ENCODE data around the gene GUCY1B1. TPM values are rescaled to one million over a fixed set of nuclear protein-coding genes. Genes with fewer than 3 reads are reported as not detected.

Gene GUCY1B1
- total RNA-seq, 1 experiment from 2014 or later, result not detected

DNA sequence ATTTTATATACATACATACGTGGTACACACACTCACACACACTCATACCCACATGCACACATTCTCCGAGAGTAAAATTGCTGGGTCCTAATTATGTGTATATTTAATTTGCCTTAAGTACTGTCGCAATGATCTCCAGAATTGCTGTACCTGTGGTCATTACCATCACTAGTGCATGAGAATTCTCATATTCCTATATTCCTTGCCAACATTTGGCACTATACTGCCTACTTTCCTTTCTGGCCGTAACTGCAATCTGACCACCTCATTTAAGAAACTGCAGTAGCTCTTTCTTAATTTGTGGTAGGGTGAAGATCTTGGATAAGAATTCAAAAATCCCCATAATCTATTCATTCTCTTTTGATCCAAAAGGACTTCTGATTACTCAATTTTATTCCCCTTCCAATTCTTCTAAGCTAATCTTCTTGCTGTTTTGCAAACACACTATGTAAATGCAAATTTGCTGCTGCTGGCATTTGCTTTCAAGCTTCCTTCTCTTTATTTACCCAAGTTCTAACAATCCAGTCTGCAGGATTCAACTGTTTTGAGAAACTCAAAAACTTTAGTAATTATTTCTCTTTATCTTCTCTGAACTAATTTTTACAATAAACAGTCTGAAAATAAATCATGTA, 62.2 kb downstream of the GUCY1B1 start:
- intact Hi-C loops (cut with micrococcal nuclease), result no loop called here
- ChIA-PET CTCF (interaction anchor here (1.3 kb wide), 1 partner anchor 132 kb away, joined by 3 read pairs; the partner anchor contains the start of gene CTSO), POLR2A (no interaction called here)
- no peak for DNase-seq (ENCODE audit: unreplicated experiment)
- Mint-ChIP-seq H3K27ac (ENCODE audit: low read depth, unreplicated experiment) (no peak overlapping the region), H3K27me3 (ENCODE audit: insufficient read depth, unreplicated experiment) (no peaks in the 10 kb centered on the region), H3K4me1 (ENCODE audit: insufficient read depth, unreplicated experiment) (peaks cover 8% of the 10 kb centered on the region), H3K9me3 (ENCODE audit: unreplicated experiment) (no peaks in the 10 kb centered on the region), H3K4me3 (ENCODE audit: unreplicated experiment) (no peak overlapping the region), H3K36me3 (ENCODE audit: insufficient read depth, unreplicated experiment) (no peaks in the 10 kb centered on the region)
- TF ChIP-seq, protein P1, sequence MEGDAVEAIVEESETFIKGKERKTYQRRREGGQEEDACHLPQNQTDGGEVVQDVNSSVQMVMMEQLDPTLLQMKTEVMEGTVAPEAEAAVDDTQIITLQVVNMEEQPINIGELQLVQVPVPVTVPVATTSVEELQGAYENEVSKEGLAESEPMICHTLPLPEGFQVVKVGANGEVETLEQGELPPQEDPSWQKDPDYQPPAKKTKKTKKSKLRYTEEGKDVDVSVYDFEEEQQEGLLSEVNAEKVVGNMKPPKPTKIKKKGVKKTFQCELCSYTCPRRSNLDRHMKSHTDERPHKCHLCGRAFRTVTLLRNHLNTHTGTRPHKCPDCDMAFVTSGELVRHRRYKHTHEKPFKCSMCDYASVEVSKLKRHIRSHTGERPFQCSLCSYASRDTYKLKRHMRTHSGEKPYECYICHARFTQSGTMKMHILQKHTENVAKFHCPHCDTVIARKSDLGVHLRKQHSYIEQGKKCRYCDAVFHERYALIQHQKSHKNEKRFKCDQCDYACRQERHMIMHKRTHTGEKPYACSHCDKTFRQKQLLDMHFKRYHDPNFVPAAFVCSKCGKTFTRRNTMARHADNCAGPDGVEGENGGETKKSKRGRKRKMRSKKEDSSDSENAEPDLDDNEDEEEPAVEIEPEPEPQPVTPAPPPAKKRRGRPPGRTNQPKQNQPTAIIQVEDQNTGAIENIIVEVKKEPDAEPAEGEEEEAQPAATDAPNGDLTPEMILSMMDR (IDR thresholded peaks at IDR 0.05; ENCODE audit: unreplicated experiment), result no peak
- BruUV-seq (replicated peaks), result no TSS peak

DNA sequence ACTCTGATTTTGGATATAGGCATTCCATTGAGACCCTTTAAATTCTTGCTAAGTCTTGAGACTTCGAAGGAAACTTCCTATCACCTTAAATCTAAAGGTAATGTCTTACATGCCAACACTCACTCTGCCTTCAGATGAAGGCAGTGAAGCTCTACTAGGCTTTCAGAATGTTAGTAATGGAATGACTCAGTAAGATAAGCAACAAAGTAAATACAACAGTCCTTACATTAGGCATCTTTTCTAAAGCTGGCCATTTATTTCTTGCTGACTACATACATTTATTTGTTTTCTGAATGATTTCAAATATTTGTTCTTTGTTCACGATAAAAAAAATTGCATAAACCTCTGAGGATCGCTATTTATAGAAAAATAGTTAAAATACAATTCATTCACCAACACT, 63.8 kb downstream of the GUCY1B1 start:
- H3K27me3 Mint-ChIP-seq (ENCODE audit: insufficient read depth, unreplicated experiment), result no peaks in the 10 kb centered on the region
- BruUV-seq (replicated peaks), result no TSS peak
- TF ChIP-seq, protein P1 (IDR thresholded peaks at IDR 0.05; ENCODE audit: unreplicated experiment), result no peak
- POLR2A ChIA-PET, result interaction anchor here (0.5 to 1.0 kb wide), 4 partner anchors 107 to 617 kb away, joined by 3 read pairs; partner anchors contain the start of gene CTSO
- no peak overlapping the region for H3K27ac Mint-ChIP-seq (ENCODE audit: low read depth, unreplicated experiment)
- H3K36me3 Mint-ChIP-seq (ENCODE audit: insufficient read depth, unreplicated experiment), result no peaks in the 10 kb centered on the region
- CTCF ChIA-PET, result no interaction called here
- no peak overlapping the region for H3K4me3 Mint-ChIP-seq (ENCODE audit: unreplicated experiment)
- DNase-seq (ENCODE audit: unreplicated experiment), result no peak
- no peaks in the 10 kb centered on the region for H3K9me3 Mint-ChIP-seq (ENCODE audit: unreplicated experiment)
- intact Hi-C loops (cut with micrococcal nuclease), result no loop called here
- H3K4me1 Mint-ChIP-seq (ENCODE audit: insufficient read depth, unreplicated experiment), result peaks cover 8% of the 10 kb centered on the region

DNA sequence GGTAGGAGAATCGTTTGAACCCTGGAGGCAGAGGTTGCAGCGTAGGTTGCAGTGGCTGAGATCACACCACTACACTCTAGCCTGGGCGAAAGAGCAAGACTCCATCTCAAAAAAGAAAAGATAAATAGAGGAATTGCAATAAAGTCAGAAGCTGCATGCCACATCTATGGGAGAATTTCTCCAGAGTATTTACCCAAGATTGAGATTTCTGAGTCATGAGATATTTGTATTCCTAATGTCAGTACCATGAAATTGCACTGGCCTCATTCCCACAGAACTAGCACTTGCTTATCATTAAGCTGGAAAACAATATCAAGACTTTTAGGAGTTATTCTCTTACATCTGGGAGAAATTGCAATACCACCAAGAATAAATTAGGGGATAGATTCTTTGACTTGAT, 69.8 kb downstream of the GUCY1B1 start:
- Mint-ChIP-seq H3K4me3 (ENCODE audit: unreplicated experiment) (no peak overlapping the region), H3K27me3 (ENCODE audit: insufficient read depth, unreplicated experiment) (no peaks in the 10 kb centered on the region), H3K9me3 (ENCODE audit: unreplicated experiment) (no peaks in the 10 kb centered on the region), H3K4me1 (ENCODE audit: insufficient read depth, unreplicated experiment) (no peaks in the 10 kb centered on the region), H3K36me3 (ENCODE audit: insufficient read depth, unreplicated experiment) (no peaks in the 10 kb centered on the region), H3K27ac (ENCODE audit: low read depth, unreplicated experiment) (no peak overlapping the region)
- ChIA-PET POLR2A (interaction anchor here (0.7 kb wide), 1 partner anchor 849 kb away, joined by 3 read pairs; no protein-coding TSS in a partner anchor), CTCF (interaction anchor here (0.5 to 0.7 kb wide), 2 partner anchors 125 to 444 kb away, joined by 3 read pairs; no protein-coding TSS in a partner anchor)
- DNase-seq (ENCODE audit: unreplicated experiment), result no peak
- intact Hi-C loops (cut with micrococcal nuclease), result no loop called here
- no TSS peak for BruUV-seq (replicated peaks)
- TF ChIP-seq, protein P1 (IDR thresholded peaks at IDR 0.05; ENCODE audit: unreplicated experiment), result no peak

DNA sequence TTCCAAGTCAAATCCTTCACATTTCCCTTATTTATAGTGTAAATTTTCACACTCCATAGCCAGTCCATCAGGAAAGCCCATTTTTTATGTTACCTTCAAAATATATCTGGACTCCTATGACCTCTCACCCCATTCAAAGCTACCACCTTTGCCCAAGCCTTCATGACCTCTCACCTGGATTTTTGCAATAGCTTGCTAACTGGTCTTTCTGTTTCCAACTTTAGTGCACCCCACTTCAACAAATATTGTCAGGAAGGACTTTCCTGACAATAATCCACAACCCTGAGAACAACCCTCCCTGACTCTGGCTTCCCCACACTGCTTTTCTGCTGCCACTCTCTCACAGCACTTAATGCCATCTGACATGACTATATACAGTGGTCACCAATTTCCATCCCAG, 73.8 kb downstream of the GUCY1B1 start:
- intact Hi-C loops (cut with micrococcal nuclease), result no loop called here
- CTCF ChIA-PET, result no interaction called here
- Mint-ChIP-seq H3K4me1 (ENCODE audit: insufficient read depth, unreplicated experiment) (no peaks in the 10 kb centered on the region), H3K36me3 (ENCODE audit: insufficient read depth, unreplicated experiment) (no peaks in the 10 kb centered on the region), H3K27ac (ENCODE audit: low read depth, unreplicated experiment) (no peak overlapping the region), H3K27me3 (ENCODE audit: insufficient read depth, unreplicated experiment) (no peaks in the 10 kb centered on the region), H3K4me3 (ENCODE audit: unreplicated experiment) (no peak overlapping the region), H3K9me3 (ENCODE audit: unreplicated experiment) (no peaks in the 10 kb centered on the region)
- no peak for DNase-seq (ENCODE audit: unreplicated experiment)
- no TSS peak for BruUV-seq (replicated peaks)
- TF ChIP-seq, protein P1 (IDR thresholded peaks at IDR 0.05; ENCODE audit: unreplicated experiment), result no peak
- POLR2A ChIA-PET, result no interaction called here
